Measurements from ENCODE around the gene LMF2. TPM values are rescaled to one million over a fixed set of nuclear protein-coding genes. Genes with fewer than 3 reads are reported as not detected.

The LMF2 gene
- polyA plus RNA-seq, 1 of the 3 experiments (the other 2 are of a cell fraction): 34.3 TPM

DNA sequence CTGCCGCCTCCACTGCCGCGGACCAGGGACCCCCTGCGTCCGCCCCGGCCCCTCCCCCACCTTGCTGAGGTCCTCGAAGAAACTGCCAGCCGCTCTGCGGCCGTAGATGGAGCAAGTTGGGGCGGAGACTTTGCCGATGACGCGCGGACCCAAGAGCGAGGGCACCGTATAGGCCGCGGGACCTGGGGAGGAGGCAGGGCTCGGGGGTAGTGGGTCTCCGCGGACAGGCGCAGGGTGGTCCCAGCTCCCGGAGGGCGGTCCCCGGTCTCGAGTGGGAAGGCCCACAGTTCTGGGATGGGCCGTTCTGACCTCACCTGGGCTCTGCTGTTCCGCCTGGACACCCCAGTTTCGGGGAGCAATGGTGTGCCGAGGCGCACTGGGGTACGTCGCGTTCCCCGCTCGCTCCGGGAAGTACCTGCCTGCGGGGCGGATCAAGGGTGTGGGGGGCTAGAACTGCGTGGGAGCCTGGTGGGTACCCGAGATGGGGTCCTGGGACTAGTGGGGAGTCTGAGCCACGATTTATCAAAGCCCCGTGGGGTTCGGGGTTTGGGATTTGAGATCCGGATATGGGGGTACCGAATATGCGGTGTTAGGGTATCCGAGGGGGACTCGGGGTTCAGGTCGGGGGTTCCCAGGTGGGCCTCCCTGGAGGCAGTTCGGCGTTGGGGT, 23.5 kb upstream of the LMF2 start:
- Histone ChIP-seq H3K9ac (0 out of 2 replicates have a peak overlapping the region, but pooled peaks have one; percentile 62), H3K4me1 (ENCODE audit: control insufficient read depth in 1 of 2, insufficient read depth in 2 of 2, low read depth in 1 of 2, low read length in 1 of 2) (peaks cover 0 to 21% of the 10 kb centered on the region in 2 experiments; a peak in 1 of 4 replicates), H3K36me3 (replicated peaks in 1 of 2; ENCODE audit: control insufficient read depth in 1 of 2, insufficient read depth in 2 of 2, low read length in 1 of 2) (no peaks in the 10 kb centered on the region), H4K20me1 (ENCODE audit: insufficient read depth) (no peaks in the 10 kb centered on the region), H3K9me3 (no peaks in the 10 kb centered on the region), H3K27ac (ENCODE audit: low read depth in 2 of 2, low read length in 1 of 2) (no peak overlapping the region; a peak in 1 of 4 replicates), H3K79me2 (ENCODE audit: insufficient read depth) (no peaks in the 10 kb centered on the region), H3K9me2 (no peaks in the 10 kb centered on the region), H3F3A (replicated peaks; ENCODE audit: insufficient read depth) (peaks cover 19% of the 10 kb centered on the region), H3K4me2 (peak overlapping the region; percentile 92), H3K4me3 (ENCODE audit: low read depth in 2 of 2, low read length in 1 of 2) (peak overlapping the region; percentile 54 to 59; a peak in 3 of 4 replicates), H2AFZ (ENCODE audit: low read depth) (no peak overlapping the region), H3K27me3 (ENCODE audit: insufficient read depth) (no peaks in the 10 kb centered on the region)
- no peak for TF ChIP-seq GATA2 (CRISPR knock-in tag; IDR thresholded peaks at IDR 0.05)
- TF ChIP-seq, protein P1, sequence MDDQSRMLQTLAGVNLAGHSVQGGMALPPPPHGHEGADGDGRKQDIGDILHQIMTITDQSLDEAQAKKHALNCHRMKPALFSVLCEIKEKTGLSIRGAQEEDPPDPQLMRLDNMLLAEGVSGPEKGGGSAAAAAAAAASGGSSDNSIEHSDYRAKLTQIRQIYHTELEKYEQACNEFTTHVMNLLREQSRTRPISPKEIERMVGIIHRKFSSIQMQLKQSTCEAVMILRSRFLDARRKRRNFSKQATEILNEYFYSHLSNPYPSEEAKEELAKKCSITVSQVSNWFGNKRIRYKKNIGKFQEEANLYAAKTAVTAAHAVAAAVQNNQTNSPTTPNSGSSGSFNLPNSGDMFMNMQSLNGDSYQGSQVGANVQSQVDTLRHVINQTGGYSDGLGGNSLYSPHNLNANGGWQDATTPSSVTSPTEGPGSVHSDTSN (IDR thresholded peaks at IDR 0.05): peak; percentile 3; the same call in 1 of the 2 replicates
- TF ChIP-seq, protein P2, sequence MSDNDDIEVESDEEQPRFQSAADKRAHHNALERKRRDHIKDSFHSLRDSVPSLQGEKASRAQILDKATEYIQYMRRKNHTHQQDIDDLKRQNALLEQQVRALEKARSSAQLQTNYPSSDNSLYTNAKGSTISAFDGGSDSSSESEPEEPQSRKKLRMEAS (IDR thresholded peaks at IDR 0.05; ENCODE audit: low read depth): no peak
- no peak for DNase-seq
- POLR2A ChIA-PET: no interaction called here
- 23% methylated on average over 26 of the region's 53 CpGs for WGBS (ENCODE audit: low lambda C conversion rate)
- CTCF ChIA-PET: interaction anchor here (0.9 to 1.5 kb wide), 5 partner anchors 10 to 189 kb away, joined by 3 to 12 read pairs (median 3); partner anchors contain the start of gene SYCE3

DNA sequence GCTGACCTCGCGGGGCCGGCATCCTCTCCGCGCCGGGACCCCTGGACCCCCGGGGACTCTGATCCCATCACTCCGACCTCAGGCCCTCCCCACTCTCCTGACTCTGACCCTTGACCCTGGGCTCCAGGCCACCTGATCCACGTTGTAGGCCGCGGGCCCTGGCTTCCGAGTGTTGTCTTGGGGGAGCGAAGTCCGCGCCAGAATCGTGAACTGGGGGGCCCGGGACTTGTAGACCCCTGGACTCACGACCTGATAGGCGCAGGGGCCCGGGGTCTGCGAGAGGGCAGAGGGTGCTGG, 23.0 kb upstream of the LMF2 start:
- H2AFZ ChIP-seq (ENCODE audit: low read depth): no peak overlapping the region
- CTCF ChIA-PET: no interaction called here

More for the DNA sequence above, 23.0 kb upstream of the LMF2 start:
- no peaks in the 10 kb centered on the region for H3K79me2 ChIP-seq (ENCODE audit: insufficient read depth)
- peak overlapping the region; percentile 92; the same call in 1 of the 2 replicates for H3K4me2 ChIP-seq
- H4K20me1 ChIP-seq (ENCODE audit: insufficient read depth): no peaks in the 10 kb centered on the region
- POLR2A ChIA-PET: no interaction called here
- peaks cover 19% of the 10 kb centered on the region for H3F3A ChIP-seq (replicated peaks; ENCODE audit: insufficient read depth)
- H3K4me1 ChIP-seq (ENCODE audit: control insufficient read depth in 1 of 2, insufficient read depth in 2 of 2, low read depth in 1 of 2, low read length in 1 of 2): peaks cover 0 to 21% of the 10 kb centered on the region in 2 experiments; a peak in 1 of 4 replicates
- no peaks in the 10 kb centered on the region for H3K9me2 ChIP-seq
- TF ChIP-seq FOXJ3 (CRISPR knock-in tag; IDR thresholded peaks at IDR 0.05) (no peak), NFIC (IDR thresholded peaks at IDR 0.05; ENCODE audit: borderline replicate concordance) (no peak), CHD2 (IDR thresholded peaks at IDR 0.05; ENCODE audit: low read length, partially characterized antibody) (no peak), TCF12 (IDR thresholded peaks at IDR 0.05) (no peak), GABPA (IDR thresholded peaks at IDR 0.05; ENCODE audit: low read depth) (no peak), RFX5 (IDR thresholded peaks at IDR 0.05; ENCODE audit: low read length) (no peak), JUND (IDR thresholded peaks at IDR 0.05) (no peak), RXRA (IDR thresholded peaks at IDR 0.05; ENCODE audit: borderline replicate concordance, low read depth) (no peak)
- TF ChIP-seq, protein P3, sequence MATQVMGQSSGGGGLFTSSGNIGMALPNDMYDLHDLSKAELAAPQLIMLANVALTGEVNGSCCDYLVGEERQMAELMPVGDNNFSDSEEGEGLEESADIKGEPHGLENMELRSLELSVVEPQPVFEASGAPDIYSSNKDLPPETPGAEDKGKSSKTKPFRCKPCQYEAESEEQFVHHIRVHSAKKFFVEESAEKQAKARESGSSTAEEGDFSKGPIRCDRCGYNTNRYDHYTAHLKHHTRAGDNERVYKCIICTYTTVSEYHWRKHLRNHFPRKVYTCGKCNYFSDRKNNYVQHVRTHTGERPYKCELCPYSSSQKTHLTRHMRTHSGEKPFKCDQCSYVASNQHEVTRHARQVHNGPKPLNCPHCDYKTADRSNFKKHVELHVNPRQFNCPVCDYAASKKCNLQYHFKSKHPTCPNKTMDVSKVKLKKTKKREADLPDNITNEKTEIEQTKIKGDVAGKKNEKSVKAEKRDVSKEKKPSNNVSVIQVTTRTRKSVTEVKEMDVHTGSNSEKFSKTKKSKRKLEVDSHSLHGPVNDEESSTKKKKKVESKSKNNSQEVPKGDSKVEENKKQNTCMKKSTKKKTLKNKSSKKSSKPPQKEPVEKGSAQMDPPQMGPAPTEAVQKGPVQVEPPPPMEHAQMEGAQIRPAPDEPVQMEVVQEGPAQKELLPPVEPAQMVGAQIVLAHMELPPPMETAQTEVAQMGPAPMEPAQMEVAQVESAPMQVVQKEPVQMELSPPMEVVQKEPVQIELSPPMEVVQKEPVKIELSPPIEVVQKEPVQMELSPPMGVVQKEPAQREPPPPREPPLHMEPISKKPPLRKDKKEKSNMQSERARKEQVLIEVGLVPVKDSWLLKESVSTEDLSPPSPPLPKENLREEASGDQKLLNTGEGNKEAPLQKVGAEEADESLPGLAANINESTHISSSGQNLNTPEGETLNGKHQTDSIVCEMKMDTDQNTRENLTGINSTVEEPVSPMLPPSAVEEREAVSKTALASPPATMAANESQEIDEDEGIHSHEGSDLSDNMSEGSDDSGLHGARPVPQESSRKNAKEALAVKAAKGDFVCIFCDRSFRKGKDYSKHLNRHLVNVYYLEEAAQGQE (IDR thresholded peaks at IDR 0.05; ENCODE audit: low read depth, low read length): no peak
- H3K27me3 ChIP-seq (ENCODE audit: insufficient read depth): no peaks in the 10 kb centered on the region
- no peak for DNase-seq
- WGBS (ENCODE audit: low lambda C conversion rate): 68% methylated on average over 15 of the region's 21 CpGs
- H3K9ac ChIP-seq: no peak overlapping the region
- H3K9me3 ChIP-seq: no peaks in the 10 kb centered on the region
- no peaks in the 10 kb centered on the region for H3K36me3 ChIP-seq (replicated peaks in 1 of 2; ENCODE audit: control insufficient read depth in 1 of 2, insufficient read depth in 2 of 2, low read length in 1 of 2)
- no peak overlapping the region for H3K27ac ChIP-seq (ENCODE audit: low read depth in 2 of 2, low read length in 1 of 2)
- H3K4me3 ChIP-seq (ENCODE audit: low read depth in 2 of 2, low read length in 1 of 2): no peak overlapping the region
